IPS-20b (cell line): ENCODE measurements around the gene HTR2B.

Experiments used
- H3K27ac ChIP-seq: one replicate; pipeline ENCODE4 v1.5.1; 2013; ENCODE audit warnings: low read length
- H3K27me3 ChIP-seq: 2 replicates; pipeline ENCODE4 v1.6.1; 2013; ENCODE audit warnings: mild to moderate bottlenecking, low read length, inconsistent platforms; ENCODE audit not compliant: insufficient read depth
- H3K36me3 ChIP-seq: 2 replicates; pipeline ENCODE4 v1.6.1; 2013; ENCODE audit warnings: low read depth, mild to moderate bottlenecking, inconsistent platforms, low read length, moderate library complexity; ENCODE audit not compliant: insufficient read depth
- H3K4me1 ChIP-seq: 2 replicates; pipeline ENCODE4 v1.6.1; 2013; ENCODE audit warnings: mild to moderate bottlenecking, control low read depth, inconsistent platforms, low read length, moderate library complexity; ENCODE audit not compliant: insufficient read depth
- H3K4me3 ChIP-seq: 2 replicates; pipeline ENCODE4 v1.5.1; 2013; ENCODE audit warnings: mild to moderate bottlenecking, low read length, inconsistent platforms
- H3K9ac ChIP-seq: 2 replicates; pipeline ENCODE4 v1.6.1; 2013; ENCODE audit warnings: low read depth, mild to moderate bottlenecking, inconsistent platforms, low read length, moderate library complexity
- H3K9me3 ChIP-seq: 2 replicates; pipeline ENCODE4 v1.6.1; 2013; ENCODE audit warnings: mild to moderate bottlenecking, low read depth, low read length, inconsistent platforms; ENCODE audit not compliant: insufficient read depth

Gene HTR2B

DNA sequence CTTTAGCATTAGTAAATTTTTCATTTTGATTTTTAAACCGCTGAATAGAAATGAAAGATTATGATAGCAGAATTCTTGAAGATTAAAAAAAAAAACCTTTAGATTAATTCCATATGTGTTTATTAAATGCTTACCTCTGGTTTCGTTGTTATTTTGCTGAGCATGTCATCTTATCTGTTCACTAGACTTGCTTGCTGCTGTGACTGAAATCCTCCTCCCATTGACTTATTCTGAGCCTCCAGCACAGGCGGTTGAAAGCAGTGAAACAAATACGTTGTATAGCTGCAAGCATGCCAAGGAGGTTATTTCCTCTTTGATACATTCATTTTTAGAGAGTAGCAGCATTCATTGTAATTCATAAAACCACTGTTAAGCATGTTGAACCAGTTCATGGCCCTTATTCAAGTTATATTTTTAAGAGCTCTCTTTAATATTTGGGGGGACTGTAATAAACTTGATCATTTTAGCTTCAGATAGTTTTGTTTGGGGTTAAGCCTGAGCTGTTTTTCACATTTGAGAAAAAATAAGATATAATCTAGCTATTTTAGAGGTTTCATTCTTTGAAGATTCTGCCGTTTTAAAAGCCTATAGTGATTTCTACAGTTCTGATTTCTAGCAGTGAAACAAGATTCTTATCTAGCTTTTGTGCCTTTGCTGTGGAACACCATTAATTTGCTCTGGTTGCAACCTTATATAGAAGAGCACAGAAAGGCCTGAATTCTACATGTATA lies at the start of gene HTR2B:
TSS of gene HTR2B (minus strand) at position 205 of the 731 bp plus-strand sequence. CDS start 1,278 bp downstream, outside the sequence.
- H3K9me3 ChIP-seq: no peaks in the 10 kb centered on the region
- no peaks in the 10 kb centered on the region for H3K27me3 ChIP-seq
- peaks cover 22% of the 10 kb centered on the region for H3K4me1 ChIP-seq
- no peak within 1 kb of the TSS for H3K4me3 ChIP-seq
- no peak within 1 kb of the TSS for H3K9ac ChIP-seq
- H3K36me3 ChIP-seq: no peaks in the 10 kb centered on the region
- H3K27ac ChIP-seq: no peak within 1 kb of the TSS

- H3K27me3 ChIP-seq: no peaks in the 10 kb centered on the region
- H3K9me3 ChIP-seq: no peaks in the 10 kb centered on the region
- H3K27ac ChIP-seq: no peak overlapping the region
- H3K4me3 ChIP-seq: no peak overlapping the region
- H3K9ac ChIP-seq: no peak overlapping the region
- H3K36me3 ChIP-seq: peaks cover 54% of the 10 kb centered on the region
- no peaks in the 10 kb centered on the region for H3K4me1 ChIP-seq
Measured at GRCh38 chr2:231174211-231174651, 49.4 kb upstream of the HTR2B start.

GRCh38 chr2:231172025-231172424 lies 47.2 kb upstream of the HTR2B start:
- H3K4me1 ChIP-seq: no peaks in the 10 kb centered on the region
- H3K9me3 ChIP-seq: no peaks in the 10 kb centered on the region
- no peaks in the 10 kb centered on the region for H3K27me3 ChIP-seq
- H3K27ac ChIP-seq: no peak overlapping the region
- no peak overlapping the region for H3K4me3 ChIP-seq
- H3K9ac ChIP-seq: no peak overlapping the region
- H3K36me3 ChIP-seq: peaks cover 76% of the 10 kb centered on the region

- H3K9ac ChIP-seq: no peak overlapping the region
- no peaks in the 10 kb centered on the region for H3K9me3 ChIP-seq
- H3K27ac ChIP-seq: no peak overlapping the region
- H3K4me1 ChIP-seq: no peaks in the 10 kb centered on the region
- H3K36me3 ChIP-seq: peaks cover 92% of the 10 kb centered on the region
- no peak overlapping the region for H3K4me3 ChIP-seq
- no peaks in the 10 kb centered on the region for H3K27me3 ChIP-seq
Measured at GRCh38 chr2:231170055-231170454, 45.2 kb upstream of the HTR2B start.

- no peak overlapping the region for H3K27ac ChIP-seq
- H3K4me3 ChIP-seq: no peak overlapping the region
- no peaks in the 10 kb centered on the region for H3K9me3 ChIP-seq
- H3K9ac ChIP-seq: no peak overlapping the region
- H3K36me3 ChIP-seq: peaks cover 93% of the 10 kb centered on the region
- H3K4me1 ChIP-seq: no peaks in the 10 kb centered on the region
- no peaks in the 10 kb centered on the region for H3K27me3 ChIP-seq
Measured at GRCh38 chr2:231169488-231169887, 44.6 kb upstream of the HTR2B start.

DNA sequence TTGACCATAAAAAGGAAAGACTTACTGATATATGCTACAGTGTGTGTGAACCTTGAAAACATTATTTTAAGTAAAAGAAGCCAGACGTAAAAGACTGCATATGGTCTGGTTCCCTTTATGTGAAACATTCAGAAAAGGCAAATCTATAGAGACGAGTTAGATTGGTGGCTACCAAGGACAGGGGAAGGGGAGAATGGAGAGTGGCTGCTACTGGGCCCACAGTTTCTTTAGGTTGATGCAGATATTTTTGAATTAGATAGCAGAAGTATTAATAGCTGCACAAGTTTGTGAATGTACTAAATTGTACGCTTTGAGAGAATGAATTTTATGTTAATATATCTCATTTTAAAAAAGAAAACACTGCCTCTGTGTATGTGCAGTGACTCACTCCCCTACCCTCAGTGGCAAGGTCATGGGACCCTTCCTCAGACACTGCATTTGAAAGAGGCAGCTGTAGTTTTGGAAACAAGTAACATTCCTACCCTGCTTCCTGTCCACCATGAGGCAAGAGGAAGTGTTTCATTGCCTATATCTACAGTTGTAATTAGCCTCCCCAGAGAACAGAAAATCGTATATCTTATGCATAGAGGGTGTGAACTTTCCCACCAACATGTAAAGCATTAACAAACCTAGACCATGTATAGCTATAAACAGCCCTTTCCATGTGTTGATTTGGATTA lies 43.8 kb upstream of the HTR2B start:
- Histone ChIP-seq H3K4me3 (no peak overlapping the region), H3K27ac (no peak overlapping the region), H3K9me3 (no peaks in the 10 kb centered on the region), H3K27me3 (no peaks in the 10 kb centered on the region), H3K4me1 (peaks cover 6% of the 10 kb centered on the region; the same call in 1 of the 2 replicates), H3K36me3 (peaks cover 93% of the 10 kb centered on the region), H3K9ac (no peak overlapping the region)

GRCh38 chr2:231167745-231168459 lies 43.1 kb upstream of the HTR2B start:
- peaks cover 13% of the 10 kb centered on the region for H3K4me1 ChIP-seq
- H3K9ac ChIP-seq: no peak overlapping the region
- no peak overlapping the region for H3K27ac ChIP-seq
- H3K9me3 ChIP-seq: no peaks in the 10 kb centered on the region
- no peak overlapping the region for H3K4me3 ChIP-seq
- H3K27me3 ChIP-seq: no peaks in the 10 kb centered on the region
- peaks cover 92% of the 10 kb centered on the region for H3K36me3 ChIP-seq

- no peak overlapping the region for H3K27ac ChIP-seq
- no peak overlapping the region for H3K9ac ChIP-seq
Measured at GRCh38 chr2:231163414-231164095, 38.7 kb upstream of the HTR2B start.

DNA sequence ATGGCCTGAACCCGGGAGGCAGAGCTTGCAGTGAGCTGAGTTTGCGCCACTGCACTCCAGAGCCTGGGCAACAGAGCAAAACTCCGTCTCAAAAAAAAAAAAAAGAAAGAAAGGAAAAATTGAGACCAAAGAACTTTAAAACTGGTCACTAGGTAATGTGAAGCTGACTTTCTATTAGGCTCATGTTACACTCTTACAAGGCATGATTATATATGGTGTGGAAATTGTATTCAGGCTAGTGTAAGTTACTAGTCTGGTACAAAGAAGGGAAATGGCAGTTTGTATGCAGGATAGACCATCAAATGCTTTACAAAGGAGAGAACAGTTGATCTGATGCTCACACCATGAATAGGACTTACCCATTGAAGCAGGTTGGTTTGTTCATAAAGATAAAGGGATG lies 38.2 kb upstream of the HTR2B start:
- Histone ChIP-seq H3K9me3 (no peaks in the 10 kb centered on the region), H3K9ac (no peak overlapping the region), H3K27me3 (no peaks in the 10 kb centered on the region), H3K4me1 (peaks cover 13% of the 10 kb centered on the region), H3K27ac (no peak overlapping the region), H3K36me3 (peaks cover 74% of the 10 kb centered on the region), H3K4me3 (peak overlapping the region; percentile 17; the same call in 1 of the 2 replicates)

More at GRCh38 chr2:231163414-231164095, 38.7 kb upstream of the HTR2B start:
- H3K4me1 ChIP-seq: peaks cover 13% of the 10 kb centered on the region
- H3K9me3 ChIP-seq: no peaks in the 10 kb centered on the region
- peak overlapping the region; percentile 17; the same call in 1 of the 2 replicates for H3K4me3 ChIP-seq
- H3K36me3 ChIP-seq: peaks cover 80% of the 10 kb centered on the region
- H3K27me3 ChIP-seq: no peaks in the 10 kb centered on the region

DNA sequence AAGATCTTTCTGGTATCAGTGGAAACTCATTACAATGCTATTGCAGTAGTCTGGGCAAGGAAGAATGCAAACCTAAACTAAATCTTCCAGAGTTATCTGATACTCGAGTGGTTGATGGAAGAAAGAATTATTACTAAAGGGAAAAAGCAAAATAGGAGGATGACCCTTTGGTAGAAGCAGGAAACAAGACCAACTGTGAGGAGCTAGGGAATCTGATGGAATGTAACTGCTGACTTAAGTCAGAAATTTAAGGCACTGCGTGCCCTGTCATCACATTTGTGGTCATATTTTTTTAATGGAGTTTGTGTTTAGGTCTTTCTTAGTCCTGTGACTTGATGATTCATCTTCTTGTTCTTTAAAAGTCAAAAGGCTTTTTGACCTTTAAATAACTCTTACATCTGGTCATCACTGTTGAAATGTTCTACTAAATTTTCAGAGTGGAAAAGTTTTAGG lies 37.1 kb upstream of the HTR2B start:
- no peak overlapping the region for H3K9ac ChIP-seq
- no peak overlapping the region for H3K27ac ChIP-seq
- peaks cover 13% of the 10 kb centered on the region for H3K4me1 ChIP-seq
- peaks cover 64% of the 10 kb centered on the region for H3K36me3 ChIP-seq
- H3K9me3 ChIP-seq: no peaks in the 10 kb centered on the region
- no peaks in the 10 kb centered on the region for H3K27me3 ChIP-seq
- H3K4me3 ChIP-seq: no peak overlapping the region

DNA sequence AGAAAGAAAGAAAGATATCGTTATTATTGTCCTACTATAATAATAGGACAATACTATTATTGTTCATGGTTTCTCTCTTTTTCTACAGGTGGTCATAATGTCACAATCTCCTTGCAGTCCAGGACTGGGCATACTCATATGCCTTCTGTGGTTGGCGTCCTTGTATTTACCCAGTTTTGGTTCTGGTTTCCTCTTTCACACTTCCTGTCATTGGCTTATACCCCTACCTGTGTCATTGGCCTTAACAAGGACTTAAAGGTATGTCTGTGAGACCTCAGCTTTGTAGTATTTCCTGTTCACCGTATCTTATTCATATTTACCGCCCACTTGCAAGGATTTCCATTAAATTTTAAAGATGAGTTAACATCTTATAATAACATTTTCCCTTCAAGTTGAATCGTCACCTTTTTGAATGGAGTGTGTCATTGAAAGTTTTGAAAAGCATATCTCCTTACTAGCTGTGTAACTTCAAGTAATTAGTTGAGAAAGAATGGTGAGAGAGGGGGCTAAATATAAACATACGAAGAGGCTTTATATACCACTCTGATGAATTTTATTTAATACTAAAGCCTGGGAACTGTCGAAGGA lies 36.5 kb upstream of the HTR2B start:
- Histone ChIP-seq H3K36me3 (peaks cover 62% of the 10 kb centered on the region), H3K4me3 (no peak overlapping the region), H3K27ac (no peak overlapping the region), H3K27me3 (no peaks in the 10 kb centered on the region), H3K9me3 (no peaks in the 10 kb centered on the region), H3K4me1 (peaks cover 13% of the 10 kb centered on the region), H3K9ac (no peak overlapping the region)
